Dedifferentiated amniotic fluid mesenchymal stem cell (primary cell): Measurements from ENCODE around the gene SLC5A8.

Experiments used
- DNase-seq: peaks from one replicate; pipeline ENCODE4 v3.0.0-alpha.2; 2016; ENCODE audit errors: extremely low spot score

SLC5A8 gene, protein sequence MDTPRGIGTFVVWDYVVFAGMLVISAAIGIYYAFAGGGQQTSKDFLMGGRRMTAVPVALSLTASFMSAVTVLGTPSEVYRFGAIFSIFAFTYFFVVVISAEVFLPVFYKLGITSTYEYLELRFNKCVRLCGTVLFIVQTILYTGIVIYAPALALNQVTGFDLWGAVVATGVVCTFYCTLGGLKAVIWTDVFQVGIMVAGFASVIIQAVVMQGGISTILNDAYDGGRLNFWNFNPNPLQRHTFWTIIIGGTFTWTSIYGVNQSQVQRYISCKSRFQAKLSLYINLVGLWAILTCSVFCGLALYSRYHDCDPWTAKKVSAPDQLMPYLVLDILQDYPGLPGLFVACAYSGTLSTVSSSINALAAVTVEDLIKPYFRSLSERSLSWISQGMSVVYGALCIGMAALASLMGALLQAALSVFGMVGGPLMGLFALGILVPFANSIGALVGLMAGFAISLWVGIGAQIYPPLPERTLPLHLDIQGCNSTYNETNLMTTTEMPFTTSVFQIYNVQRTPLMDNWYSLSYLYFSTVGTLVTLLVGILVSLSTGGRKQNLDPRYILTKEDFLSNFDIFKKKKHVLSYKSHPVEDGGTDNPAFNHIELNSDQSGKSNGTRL

DNA sequence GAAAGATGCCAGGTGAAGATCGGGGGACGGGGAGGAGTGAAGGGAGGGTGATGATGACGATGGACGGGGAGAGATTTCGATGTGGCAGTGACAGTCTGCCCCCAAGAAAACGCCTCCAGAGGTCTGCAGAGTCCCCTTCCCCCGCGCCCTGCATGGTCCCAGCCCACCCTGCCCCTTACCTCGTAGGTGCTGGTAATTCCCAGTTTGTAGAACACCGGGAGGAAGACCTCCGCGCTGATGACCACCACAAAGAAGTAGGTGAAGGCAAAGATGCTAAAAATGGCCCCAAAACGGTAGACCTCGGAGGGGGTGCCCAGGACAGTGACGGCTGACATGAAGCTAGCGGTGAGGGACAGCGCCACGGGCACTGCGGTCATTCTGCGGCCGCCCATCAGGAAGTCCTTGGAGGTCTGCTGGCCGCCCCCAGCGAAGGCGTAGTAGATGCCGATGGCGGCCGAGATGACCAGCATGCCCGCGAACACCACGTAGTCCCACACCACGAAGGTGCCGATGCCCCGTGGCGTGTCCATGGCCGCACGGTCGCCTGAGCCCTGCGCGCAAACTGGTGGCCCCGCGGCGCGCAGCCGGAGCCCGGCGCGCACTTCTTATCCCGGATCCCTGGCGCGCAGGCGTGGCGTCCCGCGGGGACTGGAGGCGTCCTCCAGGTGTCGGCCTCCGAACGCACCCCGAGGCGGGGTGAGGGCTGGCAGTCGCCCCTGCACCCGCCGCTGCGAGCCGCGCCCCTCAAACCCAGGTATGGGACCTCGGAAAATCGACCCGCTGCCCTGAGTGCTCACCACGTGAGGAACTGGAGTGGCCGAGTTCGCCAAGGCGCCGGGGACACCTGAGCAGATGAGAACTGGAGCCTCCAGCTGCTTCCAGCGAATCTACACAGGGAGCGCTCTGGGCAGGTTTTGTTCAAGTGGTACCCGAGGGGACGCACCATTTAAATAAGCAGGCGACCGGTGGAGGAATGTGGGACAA, at the start of gene SLC5A8:
SLC5A8 (minus strand) TSS at position 920 of the 984 bp plus-strand sequence; CDS start at position 530, 390 bp downstream.
- DNase-seq = no peak

DNA sequence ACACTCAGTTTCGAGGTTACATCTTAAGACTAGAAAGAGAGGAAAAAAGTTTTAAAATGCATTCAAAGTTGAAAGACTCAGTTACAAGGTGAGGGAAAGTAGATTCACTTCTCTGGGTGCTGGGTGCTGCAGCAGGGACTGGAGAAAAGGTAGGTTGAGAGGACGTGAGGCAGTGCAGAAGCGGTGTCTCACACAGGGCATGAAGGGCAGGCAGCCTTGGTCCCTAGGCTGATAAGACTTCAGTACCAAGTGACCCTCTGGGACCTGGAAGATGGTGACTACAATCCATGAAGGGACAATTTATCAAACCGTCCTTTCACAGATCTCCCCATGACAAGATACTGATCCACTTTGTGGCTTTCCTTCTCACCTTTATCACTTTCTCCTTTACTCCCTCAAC, 47.3 kb upstream of the SLC5A8 start:
- no peak for DNase-seq

DNA sequence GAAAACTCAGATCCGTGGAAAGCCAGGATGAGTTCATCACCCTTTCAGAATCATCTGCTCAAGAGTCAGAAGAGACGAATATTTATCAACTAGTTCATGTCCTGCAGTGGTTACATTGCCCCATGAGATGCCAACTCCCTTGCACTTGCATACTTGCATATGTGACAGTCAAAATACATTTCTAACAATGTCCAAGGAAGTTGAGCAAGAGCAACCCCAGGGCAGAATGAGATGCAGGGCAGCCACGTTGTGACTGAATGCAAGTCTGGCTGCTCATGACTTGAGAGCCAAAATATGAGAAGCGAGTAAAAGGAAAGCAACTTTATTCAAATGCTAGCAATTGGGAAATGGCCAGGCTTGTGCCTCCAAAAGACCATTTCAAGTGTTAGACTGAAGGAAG, 46.2 kb upstream of the SLC5A8 start:
- DNase-seq = no peak

DNA sequence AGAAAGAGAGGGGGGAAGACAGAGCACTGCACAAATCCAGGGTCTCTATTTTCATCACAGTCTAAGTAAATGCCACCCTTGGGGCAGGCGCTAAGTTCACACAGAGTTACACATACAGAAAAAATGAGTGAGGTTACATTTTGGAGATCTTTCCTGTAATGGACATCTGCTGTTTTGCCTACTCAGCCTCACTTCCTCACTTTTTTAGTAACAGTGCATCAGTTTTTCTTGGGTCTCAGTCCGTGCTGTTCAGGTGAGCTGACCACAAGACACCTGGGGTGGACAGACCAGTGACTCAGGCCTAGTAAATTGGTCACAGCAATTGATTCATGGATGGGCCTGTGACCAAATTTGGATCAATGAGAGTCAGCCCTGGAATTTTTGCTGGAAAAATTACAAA, 33.6 kb upstream of the SLC5A8 start:
- no peak for DNase-seq

DNA sequence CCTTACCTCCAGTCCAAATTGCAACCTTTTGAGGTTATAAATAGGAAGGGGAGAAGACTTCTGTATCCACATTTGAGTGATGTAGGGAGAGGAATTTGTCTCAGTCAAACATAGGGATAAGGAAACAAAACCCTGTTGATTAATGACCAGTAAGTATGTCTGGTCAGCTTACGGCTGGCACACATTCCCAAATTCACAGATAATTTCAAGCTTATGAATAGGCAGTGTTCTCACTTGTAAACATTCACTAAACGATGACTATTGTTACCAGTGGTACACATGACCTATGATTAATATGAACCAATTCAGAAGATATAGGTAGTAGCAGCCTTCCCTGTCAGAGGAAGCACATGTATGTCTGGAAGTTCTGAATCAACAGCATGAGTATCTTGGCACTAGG, 33.0 kb upstream of the SLC5A8 start:
- no peak for DNase-seq

DNA sequence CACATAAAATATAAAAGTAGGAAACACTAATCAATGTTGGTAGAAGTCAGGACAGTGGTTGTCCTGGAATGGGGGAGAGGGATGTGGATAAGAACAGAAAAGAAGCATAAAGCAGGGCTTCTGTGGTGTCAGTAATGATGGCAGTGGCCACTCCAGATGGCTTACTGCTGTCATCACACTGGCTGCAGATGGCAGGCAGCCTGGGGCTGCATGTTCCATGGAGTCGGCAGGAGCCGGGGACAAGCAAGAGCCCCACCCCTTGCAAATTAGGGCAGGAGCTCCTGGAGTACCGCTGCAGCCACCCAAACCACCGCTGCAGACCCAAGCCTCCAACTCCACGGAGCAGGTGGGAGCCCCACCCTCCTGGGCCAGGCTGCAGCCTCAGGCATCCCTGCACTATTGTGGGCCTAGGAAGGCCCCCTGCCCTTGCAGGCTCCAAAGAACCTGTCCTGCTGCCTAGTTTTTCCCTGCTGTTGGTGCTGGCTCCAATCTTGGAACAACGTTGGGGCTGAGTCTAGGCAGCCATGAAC, 28.8 kb upstream of the SLC5A8 start:
- DNase-seq = no peak

DNA sequence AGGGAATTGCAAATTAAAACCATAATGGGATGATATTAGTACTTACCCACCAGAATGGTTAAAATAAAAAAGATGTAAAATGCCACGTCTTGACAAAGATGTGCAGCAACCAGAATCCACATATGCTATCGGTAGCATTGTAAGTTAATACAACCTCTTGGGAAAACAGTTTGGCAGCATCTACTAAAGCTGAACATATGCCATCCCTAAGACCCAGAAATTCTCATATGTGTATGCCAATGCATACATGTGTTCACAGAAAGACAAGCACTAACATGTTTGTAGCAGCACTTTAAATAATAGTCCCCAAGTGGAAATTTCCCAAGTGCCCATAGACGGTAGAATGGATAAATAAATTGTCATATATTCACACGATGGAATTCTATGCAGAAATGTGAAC, 28.3 kb upstream of the SLC5A8 start:
- DNase-seq = no peak

DNA sequence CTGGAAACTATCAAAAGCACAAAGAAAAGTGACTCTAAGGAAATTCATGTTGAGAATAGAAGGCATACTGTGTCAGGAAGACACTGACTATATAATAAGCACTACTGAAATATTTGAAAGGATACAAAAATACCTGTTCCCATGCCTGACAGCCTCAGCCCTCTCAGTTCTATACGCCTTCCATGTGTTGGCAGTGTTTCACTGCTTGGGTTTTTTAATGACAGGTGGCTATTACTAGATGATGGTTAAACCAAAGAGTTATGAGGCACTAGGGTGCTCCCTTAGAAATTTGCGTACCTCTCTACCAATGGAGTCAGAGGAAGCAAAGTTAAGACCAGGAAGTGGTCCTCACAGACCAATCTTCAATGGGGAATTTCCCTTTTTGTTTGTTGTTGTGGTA, 25.6 kb upstream of the SLC5A8 start:
- DNase-seq = no peak

DNA sequence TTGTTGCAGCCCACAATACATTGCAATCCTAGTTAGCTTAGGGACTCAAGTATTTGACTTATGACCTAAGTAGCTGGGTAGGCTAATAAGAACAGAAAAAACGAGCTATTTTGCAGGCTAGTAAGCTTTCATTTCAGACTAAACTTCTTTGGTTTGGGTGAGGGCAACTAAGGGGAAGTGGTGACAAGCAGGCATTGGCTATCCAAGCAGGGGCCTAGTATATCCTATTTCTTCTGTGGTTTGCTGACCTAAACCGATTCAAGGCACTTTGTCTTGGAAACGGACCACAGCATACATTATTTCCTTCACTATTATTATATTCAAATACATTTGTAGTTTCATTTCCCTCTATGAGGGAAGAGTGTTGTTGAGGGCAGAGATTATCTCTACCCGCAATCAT, 21.6 kb upstream of the SLC5A8 start:
- DNase-seq = no peak

DNA sequence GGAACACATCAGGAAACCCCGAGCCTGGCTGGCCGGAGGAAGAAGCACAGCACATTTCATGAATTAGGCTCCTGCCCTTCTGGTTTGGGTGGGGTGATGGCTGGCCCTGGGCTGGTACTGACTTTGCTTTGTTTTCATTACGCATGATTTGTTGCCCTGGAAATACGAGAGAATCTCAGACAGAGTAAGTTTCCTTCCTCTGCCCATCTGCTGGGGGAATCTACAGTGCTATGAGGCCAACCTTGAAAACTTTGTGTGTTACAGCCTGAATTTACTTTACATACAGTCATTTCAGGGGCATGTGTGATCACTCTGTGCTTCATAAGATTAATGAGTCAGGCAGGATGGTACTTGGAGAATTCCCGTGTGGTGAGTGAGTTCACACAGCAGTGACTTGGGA, 20.5 kb upstream of the SLC5A8 start:
- peak; percentile 73 for DNase-seq

DNA sequence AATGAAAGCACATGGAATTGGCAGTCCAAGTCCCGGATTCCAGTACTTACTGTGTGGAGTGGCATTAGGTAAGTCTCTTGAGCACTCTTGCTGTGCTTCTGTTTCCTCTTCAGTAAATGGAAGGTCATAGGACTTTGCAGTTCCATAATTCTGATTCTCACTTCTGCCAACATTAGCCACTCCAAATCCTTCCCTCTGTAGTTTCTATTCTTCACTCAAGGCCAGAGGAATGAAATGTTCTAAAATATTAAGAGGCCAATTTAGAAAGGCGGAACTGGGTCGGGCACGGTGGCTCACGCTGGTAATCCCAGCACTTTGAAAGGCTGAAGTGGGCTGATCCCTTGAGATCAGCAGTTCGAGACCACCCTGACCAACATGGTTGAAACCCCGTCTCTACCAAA, 19.8 kb upstream of the SLC5A8 start:
- no peak for DNase-seq

DNA sequence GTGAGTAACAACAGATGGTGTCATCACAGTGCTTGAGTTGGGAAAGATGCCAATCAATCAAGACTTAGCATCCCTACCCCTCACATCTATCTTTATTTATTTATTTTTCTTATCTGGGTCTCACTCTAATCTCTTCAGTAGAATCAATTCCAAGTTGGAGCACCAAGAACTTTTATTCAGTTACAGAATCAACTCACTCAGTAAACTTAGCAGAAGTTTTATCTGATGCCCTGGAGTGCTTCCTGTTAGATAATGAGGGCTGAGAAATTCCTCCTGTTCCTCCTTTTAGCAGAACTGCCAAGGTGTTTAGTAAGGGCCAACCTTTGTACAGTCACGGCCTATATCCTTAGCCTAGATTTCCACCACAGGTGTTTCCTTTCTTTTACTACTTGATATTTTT, 11.3 kb upstream of the SLC5A8 start:
- DNase-seq = no peak

DNA sequence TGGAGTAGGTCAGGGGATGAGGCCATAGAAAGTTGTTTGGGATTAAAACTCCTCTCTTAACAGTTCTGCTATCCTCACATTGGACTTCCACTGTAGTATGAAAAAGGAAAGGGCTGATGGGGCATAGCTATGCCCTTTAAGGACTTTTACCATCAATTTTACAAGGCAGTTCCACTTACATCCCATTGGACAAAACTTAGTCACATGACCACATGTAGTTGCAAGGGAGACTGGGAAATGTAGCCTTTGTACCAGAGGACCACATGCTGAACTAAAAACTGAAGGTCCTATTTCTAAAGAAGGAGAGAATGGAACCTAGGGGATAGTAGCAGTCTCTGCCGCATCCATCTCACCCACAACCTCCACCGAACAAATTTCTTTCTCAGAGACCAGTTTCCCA, 6.8 kb upstream of the SLC5A8 start:
- DNase-seq = no peak

DNA sequence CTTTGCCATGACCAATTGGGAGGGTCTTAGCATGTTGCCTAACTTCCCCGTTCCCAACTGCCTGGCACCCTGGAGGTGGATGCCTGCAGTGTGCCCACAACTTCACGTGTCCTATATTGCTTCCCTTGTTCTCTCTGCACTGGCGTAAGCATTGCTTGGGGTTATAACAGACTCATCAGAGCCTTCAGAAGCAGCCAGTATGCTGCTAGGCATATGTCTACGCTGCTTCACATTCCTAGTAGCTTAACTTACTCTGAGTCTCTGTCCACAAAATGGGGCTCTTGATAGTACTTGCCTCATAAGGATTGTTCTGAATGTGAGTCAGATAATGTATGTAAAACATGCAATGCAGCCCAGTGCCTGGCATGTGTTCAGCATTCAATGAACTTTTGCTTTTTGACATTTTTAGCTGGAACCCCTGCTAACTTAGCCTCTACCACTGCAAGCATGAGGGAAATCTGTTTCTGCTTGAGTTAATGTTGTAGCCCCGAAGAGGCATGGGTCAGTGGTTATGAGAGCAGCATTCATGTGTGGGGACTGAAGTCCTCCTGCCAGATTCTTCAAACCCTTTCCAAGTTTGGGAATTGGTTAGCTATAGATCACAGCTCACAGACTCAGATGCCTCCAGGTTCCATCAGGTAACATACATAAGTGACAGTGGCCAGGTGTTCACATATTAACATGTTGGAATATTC, 2.8 kb downstream of the SLC5A8 start:
- DNase-seq = no peak

DNA sequence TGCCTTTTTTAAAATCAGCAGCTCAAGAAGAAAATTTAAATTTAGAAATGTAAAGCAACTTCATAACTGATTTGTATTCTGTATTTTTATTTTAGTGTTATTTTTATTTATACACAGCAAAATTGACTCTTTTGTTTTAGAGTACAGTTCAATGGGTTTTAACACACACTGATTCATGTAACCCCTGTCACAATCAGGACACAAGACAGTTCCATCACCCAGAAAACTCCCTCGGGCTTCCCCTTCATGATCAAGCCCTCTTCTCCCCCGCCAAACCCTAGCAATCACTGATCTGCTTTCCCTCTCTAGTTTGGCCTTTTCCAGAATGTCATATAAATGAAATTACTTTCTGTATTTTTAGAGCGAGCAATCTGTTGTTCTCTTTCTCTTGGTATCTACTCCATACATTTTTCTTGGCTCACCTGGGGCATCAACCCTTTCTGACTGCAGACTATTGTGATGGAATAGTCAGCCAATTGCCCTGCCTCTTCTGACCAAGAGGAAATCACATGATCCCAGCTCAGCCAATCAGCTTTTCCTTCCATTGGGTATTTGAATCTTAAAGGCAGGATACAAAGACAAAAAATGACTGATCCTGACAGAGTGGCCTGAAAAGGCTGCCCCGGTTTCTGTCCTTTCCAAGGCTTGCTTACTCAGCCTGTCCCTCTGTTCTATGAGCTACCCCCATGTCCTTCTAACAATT, 5.3 kb downstream of the SLC5A8 start:
- no peak for DNase-seq

DNA sequence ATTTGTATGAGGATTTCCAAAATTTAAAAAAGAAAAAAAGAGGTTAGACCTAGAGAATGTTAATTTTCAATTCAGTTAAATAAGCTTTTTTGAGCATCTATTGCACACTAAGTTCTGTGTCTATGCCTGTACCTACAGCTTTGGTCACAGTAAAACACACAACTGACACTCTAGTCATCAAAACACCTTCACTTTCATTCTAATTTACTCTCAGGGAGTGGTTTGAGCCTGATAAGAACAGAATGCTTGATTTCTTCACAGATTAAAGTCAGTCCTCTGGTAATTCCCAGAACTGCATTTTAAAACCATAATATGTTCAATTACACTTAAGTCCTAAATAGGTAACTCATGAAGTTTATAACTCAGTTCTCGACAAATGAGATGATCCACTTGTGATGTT, 9.2 kb downstream of the SLC5A8 start:
- DNase-seq = no peak

DNA sequence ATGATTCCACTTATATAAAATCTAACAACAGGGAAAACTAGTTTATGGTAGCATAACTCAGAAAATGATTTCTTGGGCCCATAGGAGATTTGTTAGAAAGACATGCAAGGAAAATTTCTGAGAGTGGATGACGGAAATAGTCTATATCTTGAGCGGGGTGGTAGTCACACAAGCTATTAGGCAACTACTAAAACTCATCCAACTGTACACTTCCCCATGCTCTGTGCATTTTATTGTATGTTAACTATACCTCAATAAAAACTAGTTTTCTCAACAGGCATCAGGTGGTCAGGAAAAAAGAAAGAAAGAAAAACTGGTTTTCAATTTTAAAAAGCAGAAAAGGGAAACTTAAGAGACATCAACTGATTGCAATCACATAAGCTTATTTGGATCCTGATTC, 9.9 kb downstream of the SLC5A8 start:
- no peak for DNase-seq

DNA sequence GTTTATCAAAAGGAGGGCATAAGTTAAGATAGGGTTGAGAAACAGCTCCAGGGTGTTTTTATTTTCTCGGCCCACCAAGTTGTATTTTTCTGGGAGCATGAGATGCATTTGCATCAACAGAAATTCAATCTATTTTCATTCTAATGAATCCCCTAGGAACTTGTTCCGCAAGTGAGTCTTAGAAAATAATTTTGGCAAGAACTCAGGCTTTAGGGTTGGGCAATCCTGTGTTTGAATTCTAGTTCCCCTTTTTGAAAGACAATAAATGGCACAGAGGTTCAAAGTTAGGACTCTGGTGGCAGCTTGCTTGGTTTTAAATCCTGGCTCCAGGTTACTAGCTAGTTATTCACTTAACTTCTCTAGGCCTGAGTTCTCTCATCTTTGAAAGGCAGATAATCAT, 23.7 kb downstream of the SLC5A8 start:
- DNase-seq = no peak

DNA sequence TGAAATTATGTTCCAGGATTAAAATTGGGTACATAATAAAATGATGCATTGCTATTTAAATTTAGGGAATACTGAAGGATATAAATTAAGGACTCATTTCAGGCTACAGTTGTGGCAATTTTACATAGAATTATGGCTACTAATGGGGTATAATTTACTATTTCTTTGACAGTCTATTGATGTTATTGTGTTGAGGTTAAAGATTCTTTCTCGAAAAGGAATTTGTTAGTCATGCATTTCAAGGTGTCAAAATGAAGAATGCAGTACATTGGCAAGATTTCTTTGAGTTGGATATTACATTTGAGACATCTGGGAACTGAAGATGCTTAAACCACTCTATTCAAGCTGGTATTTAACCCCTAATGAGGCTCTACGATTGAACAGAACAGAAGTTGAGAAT, 28.3 kb downstream of the SLC5A8 start:
- DNase-seq = no peak

DNA sequence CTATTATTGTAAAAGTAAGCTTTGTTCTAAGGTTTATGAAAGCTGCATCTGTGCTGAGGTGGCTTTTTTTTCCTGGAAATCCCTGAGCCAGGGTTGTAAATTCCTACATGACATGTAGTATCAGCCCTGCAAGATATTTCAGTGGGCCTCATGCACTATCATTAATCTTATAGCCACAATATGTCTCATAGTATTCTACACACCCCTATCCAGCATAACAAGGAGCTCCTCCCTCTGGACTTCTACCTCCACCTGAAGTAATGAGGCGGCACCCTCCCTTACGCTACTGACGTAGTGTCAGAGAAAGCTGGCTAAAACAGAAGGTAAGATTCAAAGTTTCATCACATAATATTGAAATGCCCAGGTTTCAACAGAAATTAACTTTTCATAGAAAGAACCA, 35.5 kb downstream of the SLC5A8 start:
- no peak for DNase-seq

DNA sequence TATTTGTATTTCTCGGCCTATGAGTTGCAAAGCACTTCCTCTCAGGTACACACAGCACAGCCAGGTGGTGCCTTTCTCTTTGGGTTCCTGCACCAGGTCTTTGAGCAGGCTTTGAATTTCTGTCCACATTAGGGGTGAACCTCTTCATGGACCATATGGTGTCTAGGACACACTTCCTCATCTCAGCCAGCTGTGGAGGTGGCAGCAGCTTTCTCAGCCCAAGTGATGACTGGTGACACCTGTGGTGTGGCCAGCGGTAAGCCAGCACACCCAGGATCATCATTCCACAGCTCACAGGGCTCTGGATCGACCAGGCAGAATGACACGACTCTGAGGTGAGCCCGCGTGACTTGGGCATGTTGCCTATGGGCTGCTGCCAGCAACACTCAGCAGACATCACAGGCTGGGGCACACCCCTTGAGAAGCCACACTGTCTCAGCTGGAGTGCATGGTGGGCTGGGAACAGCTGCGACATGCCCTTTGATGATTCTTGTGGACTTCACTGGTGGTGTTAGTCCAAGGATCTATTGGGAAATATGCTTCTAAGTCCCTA, 36.8 kb downstream of the SLC5A8 start:
- no peak for DNase-seq
